Testis (tissue), 3 donors: ENCODE data around the gene RNU6-1. TPM values are rescaled to one million over a fixed set of nuclear protein-coding genes. Genes with fewer than 3 reads are reported as not detected.

Experiments used
- DNase-seq: peaks from one replicate; pipeline ENCODE4 v3.0.0-alpha.2; 2019
- H3K27ac ChIP-seq, 2 donors: fragments of 200-600 bp; sonication (generic); one replicate each; pipeline ENCODE4 v1.5.1; 2019
- H3K27me3 ChIP-seq: fragments of 200-600 bp; sonication (generic); one replicate; pipeline ENCODE4 v1.5.1; 2019
- H3K36me3 ChIP-seq: fragments of 200-600 bp; sonication (generic); one replicate; pipeline ENCODE4 v1.5.1; 2017; ENCODE audit warnings: low read depth; ENCODE audit errors: missing control alignments
- H3K4me1 ChIP-seq: fragments of 200-600 bp; sonication (generic); one replicate; pipeline ENCODE4 v1.5.1; 2019
- H3K4me3 ChIP-seq, 2 donors: fragments of 200-600 bp; sonication (generic); one replicate each; pipeline ENCODE4 v1.5.1; 2017 to 2019
- H3K9me3 ChIP-seq: fragments of 200-600 bp; sonication (generic); one replicate; pipeline ENCODE4 v1.5.1; 2017
- CTCF ChIP-seq, 3 experiments: fragments of 450-650 bp in 2 of 3; fragments of 200-600 bp in 1 of 3; sonication (generic) in 1 of 3; IDR thresholded peaks; one replicate each; pipeline ENCODE4 v1.5.1; 2016 to 2019; ENCODE audit warnings: antibody characterized with exemption in 3 of 3, mild to moderate bottlenecking in 2 of 3, moderate library complexity in 1 of 3
- POLR2A ChIP-seq: fragments of 450-650 bp; IDR thresholded peaks from one replicate; pipeline ENCODE4 v1.6.1; 2017; ENCODE audit warnings: antibody characterized with exemption, mild to moderate bottlenecking, moderate library complexity
- WGBS, 2 donors: methylation state at CpG; one replicate each; pipeline ENCODE4 v1.1.5; 2018; 5-methylcytosine and 5-hydroxymethylcytosine counted together
- intact Hi-C: fragments of 100-400 bp; cut with DNase I; formaldehyde crosslinking; loops from one replicate; pipeline ENCODE4 v1.15.1; 2023; ENCODE audit warnings: low total_unique reads
- polyA plus RNA-seq: library from polyadenylated mRNA; stranded (reverse); fragments of 350-450 nt; fragmentation: Illumina TruSeq; extraction: RNeasy Lipid Tissue Mini Kit (QIAGEN cat#74804); gene quantifications from one replicate; pipeline ENCODE4 v1.2.3, GENCODE V29; 2014; ENCODE audit warnings: low read depth, low replicate concordance; ENCODE audit not compliant: insufficient read depth
- total RNA-seq, 2 donors: library from RNA; depleted of rRNA; stranded (reverse); fragments of >200 nt; gene quantifications; one replicate each; pipeline ENCODE4 v1.2.3, GENCODE V29; 2016

RNU6-1 gene
- total and polyA plus RNA-seq, 3 donors from 2014 or later, result not detected

DNA sequence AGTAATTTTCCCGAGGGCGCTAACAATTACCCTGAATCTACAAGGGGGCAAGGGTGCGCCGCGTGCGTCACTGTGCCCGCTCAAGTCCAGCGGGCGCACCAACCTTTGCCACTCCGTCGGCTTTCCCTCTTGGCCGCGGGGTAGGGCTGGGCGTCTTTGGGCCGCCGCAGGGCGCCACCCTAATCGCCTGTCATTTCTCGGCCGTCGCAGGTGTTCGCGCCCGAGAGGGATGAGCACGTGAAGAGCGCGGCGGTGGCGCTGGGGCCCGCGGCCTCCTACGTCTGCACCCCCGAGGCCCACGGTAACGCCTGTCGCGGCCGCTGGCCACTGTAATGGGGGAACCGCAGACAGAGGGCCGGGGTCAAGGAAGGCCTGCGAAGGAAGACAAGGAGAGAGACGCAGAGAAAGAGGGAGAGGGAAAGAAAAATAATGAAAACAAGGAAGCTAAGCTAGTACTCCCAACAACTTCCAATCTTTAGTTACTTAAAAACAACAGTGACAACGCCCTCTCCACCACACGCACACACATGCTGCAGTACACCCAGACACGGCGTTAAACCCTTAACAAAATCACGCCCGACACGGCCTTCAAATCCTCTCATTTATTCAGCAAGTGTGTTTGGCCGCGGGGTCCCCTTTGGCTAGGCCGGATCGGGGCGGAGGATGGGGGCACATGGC lies 10.7 kb downstream of the RNU6-1 start:
- 14 to 15% methylated on average over 50 to 54 of the region's 54 CpGs for WGBS, 2 donors
- Histone ChIP-seq H3K36me3 (no peaks in the 10 kb centered on the region), H3K27me3 (peaks cover 7% of the 10 kb centered on the region), H3K4me3 (no peak overlapping the region), H3K9me3 (no peaks in the 10 kb centered on the region), H3K27ac (no peak overlapping the region), H3K4me1 (peaks cover 18% of the 10 kb centered on the region)
- no peak for DNase-seq
- no peak for TF ChIP-seq CTCF (IDR thresholded peaks at IDR 0.05)
- TF ChIP-seq POLR2A, result no peak
- intact Hi-C loops, result no loop called here

DNA sequence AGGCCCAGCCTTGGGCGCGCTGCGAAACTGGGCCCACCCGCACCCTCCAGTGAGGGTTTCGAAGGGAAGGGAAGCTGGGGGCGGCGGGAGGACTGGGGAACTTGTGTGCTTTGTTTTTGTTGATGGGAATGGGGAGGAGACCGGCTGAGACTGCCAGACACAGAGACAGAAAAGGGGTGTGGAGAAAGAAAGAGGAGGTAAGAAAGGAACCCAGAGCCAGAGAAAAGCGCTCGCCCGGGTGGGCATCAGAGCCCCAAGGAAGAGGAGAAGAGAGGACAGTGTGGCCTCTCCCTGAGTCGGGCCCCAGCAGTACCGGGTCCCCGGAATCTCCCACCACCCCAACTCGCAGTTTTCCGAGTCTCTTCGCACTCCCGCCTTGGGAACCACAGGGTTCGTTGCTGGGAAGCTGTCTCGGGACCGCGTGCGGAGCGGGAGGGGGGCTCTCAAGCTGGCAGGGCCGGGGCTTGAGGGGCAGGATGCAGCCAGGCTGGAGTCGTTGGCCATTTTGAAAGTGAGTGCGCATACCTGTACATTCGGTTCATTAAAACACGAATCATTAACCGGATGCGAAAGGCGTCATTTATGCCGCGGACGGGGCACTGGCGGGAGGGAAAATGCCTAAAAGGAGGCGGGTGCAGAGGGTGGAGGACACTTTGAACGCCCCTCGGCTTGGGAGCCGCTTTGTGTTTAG lies 11.4 kb downstream of the RNU6-1 start:
- DNase-seq, result no peak
- H3K9me3 ChIP-seq, result no peaks in the 10 kb centered on the region
- 11% methylated on average over 38 to 40 of the region's 40 CpGs for WGBS, 2 donors
- intact Hi-C loops, result no loop called here
- peaks cover 11% of the 10 kb centered on the region for H3K4me1 ChIP-seq
- no peak overlapping the region for H3K27ac ChIP-seq
- H3K36me3 ChIP-seq, result no peaks in the 10 kb centered on the region
- peak overlapping the region in 1 of 2 donors; percentile 30 for H3K4me3 ChIP-seq
- H3K27me3 ChIP-seq, result peaks cover 7% of the 10 kb centered on the region
- TF ChIP-seq CTCF (IDR thresholded peaks at IDR 0.05), result no peak

- 3 to 5% methylated on average over 33 to 64 of the region's 91 CpGs for WGBS, 2 donors
- DNase-seq, result no peak
- intact Hi-C loops, result no loop called here
- Histone ChIP-seq H3K4me3 (peak overlapping the region in 1 of 2 donors; percentile 30), H3K27me3 (peaks cover 7% of the 10 kb centered on the region), H3K36me3 (no peaks in the 10 kb centered on the region), H3K9me3 (no peaks in the 10 kb centered on the region), H3K4me1 (peaks cover 11% of the 10 kb centered on the region), H3K27ac (no peak overlapping the region)
- TF ChIP-seq POLR2A, result no peak
- no peak for TF ChIP-seq CTCF (IDR thresholded peaks at IDR 0.05)
These were observed 12.1 kb downstream of the RNU6-1 start for GRCh38 chr15:67827562-67828277.

GRCh38 chr15:67826717-67827561 lies 12.9 kb downstream of the RNU6-1 start:
- DNase-seq, result no peak
- intact Hi-C loops, result no loop called here
- 9% methylated on average over 61 of the region's 88 CpGs; no CpG with 5 or more reads in 1 of the 2 donors for WGBS, 2 donors
- H3K4me3 ChIP-seq, result peak overlapping the region in 1 of 2 donors; percentile 30
- H3K27me3 ChIP-seq, result peaks cover 7% of the 10 kb centered on the region
- peaks cover 11% of the 10 kb centered on the region for H3K4me1 ChIP-seq
- H3K27ac ChIP-seq, result no peak overlapping the region
- no peaks in the 10 kb centered on the region for H3K36me3 ChIP-seq
- H3K9me3 ChIP-seq, result no peaks in the 10 kb centered on the region
- TF ChIP-seq POLR2A (no peak), CTCF (IDR thresholded peaks at IDR 0.05) (no peak)
